GM11168 (cell line): Measurements from ENCODE around the gene SLC38A10.

ENCODE experiments used
- in situ Hi-C: fragments of 300-500 bp; cut with MboI; formaldehyde crosslinking; loops from one replicate; pipeline ENCODE4 v1.12.0; 2022; ENCODE audit warnings: low sequenced_read_pairs; ENCODE audit not compliant: unreplicated experiment

SLC38A10 gene

DNA sequence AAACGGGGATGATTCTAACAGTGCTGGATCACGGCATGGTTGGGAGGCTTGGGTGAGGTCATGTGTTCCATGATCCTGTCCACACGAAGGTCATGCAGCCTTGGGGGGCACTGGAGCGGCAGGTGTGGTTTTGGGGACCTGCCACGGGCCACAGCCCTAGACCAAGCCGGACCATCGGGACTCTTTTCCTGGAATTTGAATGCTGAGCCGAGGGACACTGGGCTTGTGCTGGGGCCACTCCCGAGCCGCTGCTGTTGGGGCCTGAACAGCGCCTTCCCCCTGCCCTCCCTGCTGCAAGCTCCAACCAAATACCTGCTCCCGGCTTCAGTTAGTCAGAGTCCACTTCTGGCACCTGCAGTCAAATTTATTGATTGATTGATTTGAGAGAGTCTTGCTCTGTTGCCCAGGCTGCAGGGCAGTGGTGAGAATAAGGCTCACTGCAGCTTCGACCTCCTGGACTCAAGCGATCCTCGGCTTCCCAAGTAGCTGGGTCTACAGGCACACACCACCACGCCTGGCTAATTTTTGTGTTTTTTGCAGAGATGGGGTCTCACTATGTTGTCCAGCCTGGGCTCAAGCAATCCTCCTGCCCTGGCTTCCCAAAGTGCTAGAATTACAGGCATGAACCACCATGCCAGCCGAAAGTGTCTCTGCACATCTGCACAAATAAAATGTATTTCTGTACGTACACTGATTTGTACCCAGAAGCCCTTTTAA is 37.2 kb upstream of the SLC38A10 start:
- in situ Hi-C loops = no loop called here

GRCh38 chr17:81331527-81332043 is 36.5 kb upstream of the SLC38A10 start:
- in situ Hi-C loops = no loop called here

DNA sequence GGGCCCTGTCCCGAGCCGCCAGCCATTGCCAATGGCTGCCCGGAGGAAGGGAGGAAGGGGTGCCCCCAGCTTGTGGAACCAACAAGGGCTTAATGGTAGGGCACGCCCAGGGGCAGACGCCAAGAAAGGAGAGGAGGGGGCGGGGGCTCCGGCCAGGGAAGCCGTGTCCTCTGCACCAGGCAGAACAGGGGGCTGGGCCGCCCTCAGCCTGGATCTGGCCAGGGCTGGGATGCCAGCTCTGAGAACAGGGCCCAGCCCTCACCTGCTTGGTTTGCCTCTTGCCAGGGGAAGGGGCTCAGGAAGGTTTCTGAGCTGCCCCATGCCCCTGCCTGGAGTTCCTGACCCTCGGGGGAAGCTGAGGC is 35.8 kb upstream of the SLC38A10 start:
- in situ Hi-C loops = no loop called here

DNA sequence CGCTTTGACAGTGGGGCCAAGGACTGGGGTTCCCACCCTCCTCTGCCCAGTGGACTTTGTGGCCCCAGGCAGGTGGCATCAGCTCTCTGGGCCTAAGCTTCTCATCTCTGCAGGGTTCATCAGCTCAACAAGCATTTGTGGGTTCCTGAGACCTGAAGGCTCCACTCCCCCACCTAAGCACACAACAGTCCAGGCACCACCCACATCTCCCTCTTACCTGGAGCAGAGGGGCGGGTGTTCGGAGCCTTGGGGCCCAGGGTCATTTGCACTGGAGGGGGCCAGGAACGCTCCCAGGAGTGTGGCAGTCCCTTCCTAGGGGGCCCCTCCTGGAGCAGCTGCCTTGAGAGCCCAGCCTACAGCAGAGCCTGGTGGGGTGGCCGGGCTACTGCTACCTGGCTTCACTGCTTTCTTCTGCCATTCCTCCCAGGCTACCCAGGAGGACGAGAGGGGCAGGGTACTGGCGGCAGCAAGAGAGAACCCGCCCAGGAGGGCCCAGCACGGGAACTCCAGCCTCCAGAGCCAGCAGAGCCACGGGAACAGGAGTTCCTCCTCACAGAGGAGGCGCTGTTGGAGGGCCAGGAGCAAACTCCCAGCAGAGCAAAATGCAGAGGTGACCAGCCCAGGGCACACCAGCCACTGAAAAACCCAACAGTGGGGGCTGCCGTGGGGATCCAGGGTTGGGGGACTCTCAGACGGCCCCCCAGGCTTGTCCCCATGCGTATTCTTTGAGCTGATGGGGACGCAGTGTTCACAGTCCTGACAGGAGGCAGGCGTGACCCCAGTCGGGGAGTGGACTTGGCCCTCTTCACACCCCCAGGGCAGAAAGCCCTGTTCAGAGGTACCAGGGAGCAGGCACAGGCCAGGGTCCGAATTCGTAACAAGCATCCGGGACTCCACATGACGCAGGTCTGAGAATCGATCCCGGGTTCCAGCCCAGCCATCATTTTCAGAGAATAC is 35.1 kb upstream of the SLC38A10 start:
- in situ Hi-C loops = no loop called here

- in situ Hi-C loops = no loop called here
Observed at GRCh38 chr17:81328978-81329926, 34.1 kb upstream of the SLC38A10 start.

- in situ Hi-C loops = no loop called here
Observed at GRCh38 chr17:81328489-81328888, 33.4 kb upstream of the SLC38A10 start.

DNA sequence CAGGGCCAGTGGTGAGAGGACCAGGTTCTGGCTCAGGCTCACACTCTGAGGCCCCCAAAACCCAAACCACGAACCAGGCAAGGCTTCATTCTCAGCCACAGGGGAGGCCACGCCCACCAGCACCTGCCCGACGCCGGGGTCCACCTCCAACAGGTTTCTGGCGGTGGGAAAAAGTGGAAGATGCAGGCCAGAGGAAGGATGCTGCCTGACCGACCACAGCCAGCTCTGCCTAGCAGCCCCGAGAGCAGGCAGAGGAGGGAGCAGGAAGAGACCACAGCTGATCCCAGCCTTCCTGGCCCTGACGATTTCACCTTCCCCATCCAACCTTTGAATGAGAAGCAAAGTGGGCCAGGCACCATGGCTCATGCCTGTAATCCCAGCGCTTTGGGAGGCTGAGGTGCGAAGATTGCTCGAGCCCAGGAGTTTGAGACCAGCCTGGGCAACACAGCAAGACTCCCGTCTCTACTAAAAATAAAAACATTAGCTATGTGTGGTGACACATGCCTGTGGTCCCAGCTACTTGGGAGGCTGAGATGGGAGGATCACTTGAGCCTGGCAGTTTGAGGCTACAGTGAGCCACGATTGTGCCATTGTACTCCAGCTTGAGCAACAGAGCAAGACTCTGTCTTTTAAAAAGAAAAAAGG is 30.7 kb upstream of the SLC38A10 start:
- in situ Hi-C loops = no loop called here

GRCh38 chr17:81324851-81325713 is 30.0 kb upstream of the SLC38A10 start:
- in situ Hi-C loops = no loop called here

GRCh38 chr17:81324177-81324850 is 29.2 kb upstream of the SLC38A10 start:
- in situ Hi-C loops = no loop called here

- in situ Hi-C loops = no loop called here
Observed at GRCh38 chr17:81323411-81323868, 28.3 kb upstream of the SLC38A10 start.

DNA sequence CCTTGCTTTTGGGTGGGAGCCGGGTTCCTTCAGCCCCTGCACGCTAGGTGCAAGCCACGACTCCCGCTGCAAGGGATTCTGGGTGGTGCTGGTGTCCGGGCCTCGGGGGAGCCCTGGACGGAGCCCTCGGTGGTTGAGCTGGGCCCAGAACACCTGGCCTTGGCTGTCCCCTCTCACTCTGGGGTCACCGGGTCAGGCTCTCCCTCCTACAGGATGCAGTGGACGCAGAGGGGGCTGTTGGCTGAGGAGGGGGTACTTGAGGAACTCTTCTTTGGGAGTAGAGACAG is 27.9 kb upstream of the SLC38A10 start:
- in situ Hi-C loops = no loop called here

DNA sequence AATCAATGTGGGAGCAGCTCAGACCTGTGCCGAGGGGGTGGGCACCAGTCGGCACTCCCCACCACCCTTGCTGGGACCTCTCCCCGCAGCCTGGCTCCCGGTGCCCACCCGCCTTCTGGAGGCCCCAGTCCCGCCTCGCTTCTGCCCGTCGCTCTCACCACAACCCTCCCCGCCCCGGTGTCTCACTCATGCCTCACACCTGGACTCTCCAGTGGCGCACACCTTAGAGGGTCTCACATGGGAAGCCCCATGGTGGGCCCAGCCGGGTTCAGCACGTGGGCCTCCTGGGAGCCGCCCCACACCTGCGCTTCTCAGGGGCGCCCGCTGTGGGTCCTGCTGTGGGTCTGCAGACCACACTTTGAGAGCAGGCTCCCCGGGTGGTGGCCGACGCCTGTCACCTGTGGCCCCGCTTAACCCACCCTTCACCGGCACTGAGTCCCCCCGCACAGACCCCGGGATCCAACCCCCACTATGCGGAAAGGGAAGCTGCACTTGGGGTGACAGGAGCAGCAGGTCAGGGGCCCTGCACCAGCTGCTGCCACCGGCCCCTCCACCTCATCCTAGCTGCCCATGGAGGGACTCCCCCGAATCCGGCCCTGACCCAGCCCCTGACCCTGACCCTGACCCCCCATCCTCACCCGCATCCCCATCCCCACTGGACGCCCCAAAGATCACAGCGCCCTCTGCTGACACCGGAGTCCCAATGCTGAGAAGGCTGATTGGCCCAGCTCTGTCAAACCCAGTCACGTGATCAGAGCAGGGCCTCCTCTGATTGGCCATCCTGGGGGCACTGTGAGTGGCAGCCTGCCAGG is 27.4 kb upstream of the SLC38A10 start:
- in situ Hi-C loops = no loop called here

DNA sequence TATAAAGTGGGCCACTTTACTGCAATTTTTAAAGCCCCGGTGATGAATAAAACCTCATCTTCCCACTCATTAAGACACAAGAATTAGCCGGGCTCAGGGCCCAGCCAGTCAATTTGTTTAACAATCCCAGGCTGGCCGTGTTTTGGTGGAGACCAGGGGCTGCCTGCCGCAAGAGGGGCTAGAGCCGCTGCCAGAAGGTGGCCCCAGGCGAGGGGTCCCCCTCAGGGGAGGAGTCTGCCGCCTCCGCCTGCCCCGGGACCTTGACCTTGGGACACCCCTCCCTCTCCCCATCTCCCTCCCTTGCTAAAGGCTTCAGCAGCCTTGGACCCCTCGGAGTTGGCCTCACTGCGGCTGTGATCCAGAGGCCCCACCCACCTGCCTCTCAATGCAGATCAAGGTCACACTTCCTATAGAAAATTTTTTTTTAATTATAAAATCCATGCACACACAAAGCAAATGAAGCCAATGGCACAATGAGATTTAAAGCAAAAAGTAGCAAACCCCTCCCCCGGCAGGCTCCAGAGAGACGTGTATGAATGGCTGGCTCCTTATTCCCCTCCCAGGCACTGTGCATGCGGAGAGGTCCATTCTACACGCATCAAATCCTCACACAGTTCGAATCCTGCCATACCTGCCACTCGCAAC is 23.0 kb upstream of the SLC38A10 start:
- in situ Hi-C loops = no loop called here

DNA sequence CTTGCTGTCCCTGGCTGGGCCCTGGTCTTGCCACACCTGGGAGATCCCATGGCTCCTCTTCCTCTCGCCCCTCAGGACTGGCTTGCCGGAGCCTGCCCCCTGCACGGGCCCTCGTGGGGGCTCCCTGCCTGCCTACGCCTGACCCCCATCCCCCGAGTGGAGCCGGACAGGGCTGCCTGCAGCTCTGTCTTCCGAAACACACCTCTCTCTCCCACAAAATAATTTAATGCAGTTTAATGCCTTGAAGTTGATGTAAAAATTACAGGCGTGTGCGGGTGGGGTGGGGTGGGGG is 22.4 kb upstream of the SLC38A10 start:
- in situ Hi-C loops = no loop called here

DNA sequence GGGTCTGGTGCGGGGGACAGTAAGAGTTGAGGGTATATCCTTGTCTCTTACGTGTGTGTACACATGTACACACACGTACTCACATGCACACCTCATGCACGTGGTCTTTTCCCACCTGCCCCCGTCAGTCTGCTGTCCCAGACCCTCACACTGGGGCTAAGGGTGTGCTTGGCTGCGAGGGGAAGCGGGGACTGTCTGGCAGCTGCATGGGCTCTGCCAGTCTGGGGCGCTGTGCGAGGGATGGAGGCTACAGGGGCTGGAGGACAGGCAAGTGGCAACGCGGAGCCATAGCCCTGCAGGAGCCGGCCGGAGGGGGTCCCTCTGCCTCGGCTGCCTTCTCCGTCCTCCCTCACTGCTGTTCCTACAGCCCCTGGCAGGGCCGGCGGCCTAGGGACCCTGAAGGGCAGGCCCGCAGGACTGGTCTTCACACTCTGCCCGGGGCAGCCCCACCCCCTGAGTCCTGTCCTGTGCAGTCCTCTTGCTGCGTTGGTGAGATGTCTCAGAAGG is 20.8 kb upstream of the SLC38A10 start:
- in situ Hi-C loops = no loop called here

- in situ Hi-C loops = no loop called here
Observed at GRCh38 chr17:81315129-81315884, 20.2 kb upstream of the SLC38A10 start.
